IPS DF 19.7 (cell line): Measurements from ENCODE around the gene SHC1.
A peak's percentile ranks its signal among the peaks of the same experiment; 100 is the strongest.

Experiments
- DNase-seq: peaks from one replicate; pipeline ENCODE4 v3.0.0-alpha.2; 2013; ENCODE audit warnings: low read depth, low spot score

SHC1 gene

GRCh38 chr1:154973344-154974101 is 3.0 kb upstream of the SHC1 start:
- DNase-seq, result peak; percentile 93

- peak; percentile 98 for DNase-seq
These were observed 2.2 kb upstream of the SHC1 start for GRCh38 chr1:154972517-154973343.

GRCh38 chr1:154972213-154972516 is 1.6 kb upstream of the SHC1 start:
- no peak for DNase-seq

- no peak for DNase-seq
These were observed 923 bp upstream of the SHC1 start for GRCh38 chr1:154971341-154971998.

DNA sequence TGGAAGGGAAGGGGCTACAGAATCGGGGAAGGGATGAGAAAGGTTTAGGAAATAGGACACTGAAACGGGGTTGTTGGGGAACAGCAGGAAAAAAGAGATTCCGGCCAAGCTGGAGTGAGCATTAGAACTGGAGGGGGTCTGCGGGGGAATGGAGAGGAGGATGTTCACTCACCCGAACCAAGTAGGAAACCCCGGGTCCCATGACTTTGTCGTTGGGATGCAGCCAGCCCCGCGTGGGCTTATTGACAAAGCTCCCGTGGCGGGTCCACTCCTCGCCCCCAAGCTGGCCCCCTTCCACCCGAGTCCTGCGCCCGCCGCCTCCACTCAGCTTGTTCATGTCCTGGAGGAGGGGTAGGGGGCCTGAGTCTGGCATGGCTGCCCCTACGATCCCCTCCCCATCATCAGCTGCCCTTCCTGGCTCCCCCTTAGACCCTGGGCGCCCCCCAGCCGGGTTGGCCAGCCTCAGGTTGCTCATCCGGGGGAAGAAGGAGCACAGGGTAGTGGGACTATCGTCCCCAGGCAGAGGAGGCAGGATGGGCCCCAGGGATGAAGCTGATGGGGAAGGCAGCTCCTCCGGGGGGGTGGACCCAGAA is 591 bp downstream of the SHC1 start:
- DNase-seq, result no peak

DNA sequence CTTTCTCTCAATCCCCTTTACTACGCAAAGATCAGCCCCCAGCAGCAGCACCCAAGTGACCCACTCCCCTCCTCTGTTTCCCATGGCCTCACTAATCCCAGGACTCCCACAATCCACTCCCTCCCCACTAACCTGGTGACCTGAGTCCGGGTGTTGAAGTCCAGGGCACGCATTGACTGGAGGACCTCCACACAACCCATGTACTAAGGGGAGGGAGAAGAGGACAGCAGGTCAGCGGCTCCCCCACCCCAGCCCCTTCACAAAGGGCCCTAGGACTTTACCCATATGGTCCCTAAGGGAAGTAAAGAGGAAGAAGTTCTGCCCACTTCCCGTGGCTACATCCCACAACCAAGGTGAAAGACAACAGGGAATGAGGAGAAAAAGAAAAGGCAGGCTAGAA is 1.3 kb downstream of the SHC1 start:
- no peak for DNase-seq

GRCh38 chr1:154968731-154969130 is 1.8 kb downstream of the SHC1 start:
- no peak for DNase-seq

- no peak for DNase-seq
These were observed 3.1 kb downstream of the SHC1 start for GRCh38 chr1:154967331-154967950.

GRCh38 chr1:154966111-154966510 is 4.4 kb downstream of the SHC1 start:
- no peak for DNase-seq

GRCh38 chr1:154964359-154964758 is 6.2 kb downstream of the SHC1 start:
- no peak for DNase-seq

- no peak for DNase-seq
These were observed 6.9 kb downstream of the SHC1 start for GRCh38 chr1:154963643-154964042.

- DNase-seq, result no peak
These were observed 7.7 kb downstream of the SHC1 start for GRCh38 chr1:154962795-154963330.

GRCh38 chr1:154962156-154962749 is 8.3 kb downstream of the SHC1 start:
- no peak for DNase-seq

- DNase-seq, result no peak
These were observed 9.1 kb downstream of the SHC1 start, which contains the start of gene PYGO2 for GRCh38 chr1:154961207-154962155. PYGO2 (minus strand) TSS chr1:154961782; CDS start chr1:154961576, 206 bp downstream.

- DNase-seq, result no peak
These were observed 10.0 kb downstream of the SHC1 start for GRCh38 chr1:154960446-154961136.

DNA sequence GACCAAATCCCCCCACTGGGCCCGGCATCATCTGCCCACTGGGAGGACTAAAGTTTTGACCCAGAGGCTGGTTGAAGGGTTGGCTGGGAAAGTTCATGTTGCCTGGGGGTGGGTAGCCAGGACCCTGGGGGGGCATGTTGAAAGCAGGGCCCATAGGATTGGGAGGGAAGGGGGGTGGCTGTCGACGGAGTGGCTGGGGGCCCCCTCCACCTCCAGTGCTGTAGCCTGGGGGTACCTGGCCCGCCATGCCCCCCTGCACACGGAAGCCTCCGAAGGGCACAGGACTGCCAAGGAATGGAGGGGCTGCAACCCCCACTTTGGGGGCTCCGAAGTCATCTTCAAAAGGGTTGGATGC is 11.1 kb downstream of the SHC1 start:
- DNase-seq, result no peak

GRCh38 chr1:154958681-154959425 is 11.7 kb downstream of the SHC1 start:
- DNase-seq, result no peak

DNA sequence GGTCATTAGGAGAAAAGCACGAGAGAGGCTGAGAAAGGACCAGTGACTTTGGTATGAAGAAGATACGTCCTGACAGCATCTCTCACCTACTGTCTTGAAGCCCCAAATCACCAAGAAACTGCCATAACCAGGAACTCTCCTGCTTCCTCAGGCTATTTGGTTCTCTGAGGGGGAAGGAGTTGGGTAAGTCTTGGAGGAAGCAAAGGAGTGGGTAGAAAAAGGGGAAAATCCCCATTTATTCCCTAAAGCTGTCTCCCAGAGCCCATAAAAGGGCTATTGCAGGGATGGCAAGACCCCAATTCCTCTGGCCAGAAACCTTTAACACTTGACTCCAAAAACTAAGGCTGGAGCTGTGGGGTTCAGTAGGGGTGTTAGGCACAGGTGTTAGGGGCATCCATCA is 12.5 kb downstream of the SHC1 start:
- no peak for DNase-seq
